ENCODE measurements around the gene PRRT1. TPM values are rescaled to one million over a fixed set of nuclear protein-coding genes. Genes with fewer than 3 reads are reported as not detected.
"Not testable (repeated sequence)": the region's sequence is repeated elsewhere in the genome, so short reads cannot be mapped to it uniquely, and the experiment has no call there.

Gene PRRT1
- total RNA-seq, 1 donor, result under 0.01 TPM

DNA sequence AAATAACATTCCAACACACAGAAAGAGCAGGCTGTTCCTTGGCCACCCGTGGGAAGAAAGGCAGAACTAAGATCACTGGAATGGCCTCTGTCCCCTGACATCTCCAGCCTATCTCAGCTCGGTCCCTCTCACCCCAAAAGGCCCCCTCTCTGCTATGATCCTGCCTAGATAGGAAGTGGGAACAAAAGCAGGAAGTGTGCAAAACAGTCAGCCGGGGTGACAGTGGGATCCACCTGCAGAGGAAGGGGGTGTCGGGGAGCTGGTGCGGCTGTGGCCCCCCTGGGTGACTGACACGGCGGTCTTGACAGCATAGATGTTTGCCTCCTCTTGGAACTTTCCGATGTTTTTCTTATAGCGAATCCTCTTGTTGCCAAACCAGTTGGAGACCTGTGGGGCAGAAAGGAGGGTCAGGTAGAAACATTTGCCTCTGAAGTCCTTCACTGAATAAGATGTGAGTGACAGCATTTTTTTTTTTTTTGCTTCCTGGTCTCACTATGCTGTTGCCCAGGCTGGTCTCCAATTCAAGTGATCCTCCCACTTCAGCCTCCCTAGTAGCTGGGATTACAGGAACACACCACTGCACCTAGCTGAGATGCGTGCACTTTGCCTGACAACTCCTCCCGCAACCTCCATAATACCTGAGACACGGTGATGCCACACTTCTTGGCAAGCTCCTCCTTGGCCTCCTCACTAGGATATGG is 35.4 kb upstream of the PRRT1 start:
- no peak overlapping the region for H2AFZ ChIP-seq (ENCODE audit: low read length)
- H3K79me2 ChIP-seq (ENCODE audit: insufficient read depth, low read length), result peaks cover 21% of the 10 kb centered on the region
- no peak overlapping the region for H3K4me2 ChIP-seq (ENCODE audit: insufficient read depth, low read length)
- H3K27me3 ChIP-seq (ENCODE audit: insufficient read depth, low read length), result no peaks in the 10 kb centered on the region
- TF ChIP-seq, protein P1, sequence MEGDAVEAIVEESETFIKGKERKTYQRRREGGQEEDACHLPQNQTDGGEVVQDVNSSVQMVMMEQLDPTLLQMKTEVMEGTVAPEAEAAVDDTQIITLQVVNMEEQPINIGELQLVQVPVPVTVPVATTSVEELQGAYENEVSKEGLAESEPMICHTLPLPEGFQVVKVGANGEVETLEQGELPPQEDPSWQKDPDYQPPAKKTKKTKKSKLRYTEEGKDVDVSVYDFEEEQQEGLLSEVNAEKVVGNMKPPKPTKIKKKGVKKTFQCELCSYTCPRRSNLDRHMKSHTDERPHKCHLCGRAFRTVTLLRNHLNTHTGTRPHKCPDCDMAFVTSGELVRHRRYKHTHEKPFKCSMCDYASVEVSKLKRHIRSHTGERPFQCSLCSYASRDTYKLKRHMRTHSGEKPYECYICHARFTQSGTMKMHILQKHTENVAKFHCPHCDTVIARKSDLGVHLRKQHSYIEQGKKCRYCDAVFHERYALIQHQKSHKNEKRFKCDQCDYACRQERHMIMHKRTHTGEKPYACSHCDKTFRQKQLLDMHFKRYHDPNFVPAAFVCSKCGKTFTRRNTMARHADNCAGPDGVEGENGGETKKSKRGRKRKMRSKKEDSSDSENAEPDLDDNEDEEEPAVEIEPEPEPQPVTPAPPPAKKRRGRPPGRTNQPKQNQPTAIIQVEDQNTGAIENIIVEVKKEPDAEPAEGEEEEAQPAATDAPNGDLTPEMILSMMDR (IDR thresholded peaks at IDR 0.05; ENCODE audit: extremely low read depth, low read depth, low read length), result no peak
- H4K20me1 ChIP-seq (ENCODE audit: insufficient read depth, low read length), result no peaks in the 10 kb centered on the region
- H3K9me3 ChIP-seq (ENCODE audit: low read depth, low read length), result no peaks in the 10 kb centered on the region
- peak overlapping the region; percentile 51 for H3K27ac ChIP-seq (ENCODE audit: low read depth, low read length)
- H3K4me1 ChIP-seq (ENCODE audit: insufficient read depth, low read length), result peaks cover 5% of the 10 kb centered on the region
- H3K36me3 ChIP-seq (ENCODE audit: insufficient read depth, low read length), result peaks cover 40% of the 10 kb centered on the region
- no peak overlapping the region for H3K4me3 ChIP-seq (ENCODE audit: insufficient read depth, low read length)
- peak; percentile 15 for DNase-seq (ENCODE audit: insufficient read length, low spot score, missing footprints)

GRCh38 chr6:32186151-32186840 is 34.6 kb upstream of the PRRT1 start:
- Histone ChIP-seq H3K36me3 (ENCODE audit: insufficient read depth, low read length) (peaks cover 40% of the 10 kb centered on the region), H3K27ac (ENCODE audit: low read depth, low read length) (peak overlapping the region; percentile 51), H3K79me2 (ENCODE audit: insufficient read depth, low read length) (peaks cover 21% of the 10 kb centered on the region)
- not testable (repeated sequence) for H3K4me1 ChIP-seq (ENCODE audit: insufficient read depth, low read length); H2AFZ ChIP-seq (ENCODE audit: low read length); DNase-seq (ENCODE audit: insufficient read length, low spot score, missing footprints); H3K4me3 ChIP-seq (ENCODE audit: insufficient read depth, low read length); H3K4me2 ChIP-seq (ENCODE audit: insufficient read depth, low read length); H3K9me3 ChIP-seq (ENCODE audit: low read depth, low read length); H3K27me3 ChIP-seq (ENCODE audit: insufficient read depth, low read length); H4K20me1 ChIP-seq (ENCODE audit: insufficient read depth, low read length)

- Histone ChIP-seq H3K79me2 (ENCODE audit: insufficient read depth, low read length) (peaks cover 21% of the 10 kb centered on the region), H3K27ac (ENCODE audit: low read depth, low read length) (peak overlapping the region; percentile 51), H3K36me3 (ENCODE audit: insufficient read depth, low read length) (peaks cover 45% of the 10 kb centered on the region)
- H2AFZ ChIP-seq (ENCODE audit: low read length); H3K9me3 ChIP-seq (ENCODE audit: low read depth, low read length); H4K20me1 ChIP-seq (ENCODE audit: insufficient read depth, low read length); H3K27me3 ChIP-seq (ENCODE audit: insufficient read depth, low read length); H3K4me1 ChIP-seq (ENCODE audit: insufficient read depth, low read length); H3K4me3 ChIP-seq (ENCODE audit: insufficient read depth, low read length); H3K4me2 ChIP-seq (ENCODE audit: insufficient read depth, low read length): not testable (repeated sequence)
- peak; percentile 95 for DNase-seq (ENCODE audit: insufficient read length, low spot score, missing footprints)
These were observed 34.0 kb upstream of the PRRT1 start for GRCh38 chr6:32185681-32186131.

DNA sequence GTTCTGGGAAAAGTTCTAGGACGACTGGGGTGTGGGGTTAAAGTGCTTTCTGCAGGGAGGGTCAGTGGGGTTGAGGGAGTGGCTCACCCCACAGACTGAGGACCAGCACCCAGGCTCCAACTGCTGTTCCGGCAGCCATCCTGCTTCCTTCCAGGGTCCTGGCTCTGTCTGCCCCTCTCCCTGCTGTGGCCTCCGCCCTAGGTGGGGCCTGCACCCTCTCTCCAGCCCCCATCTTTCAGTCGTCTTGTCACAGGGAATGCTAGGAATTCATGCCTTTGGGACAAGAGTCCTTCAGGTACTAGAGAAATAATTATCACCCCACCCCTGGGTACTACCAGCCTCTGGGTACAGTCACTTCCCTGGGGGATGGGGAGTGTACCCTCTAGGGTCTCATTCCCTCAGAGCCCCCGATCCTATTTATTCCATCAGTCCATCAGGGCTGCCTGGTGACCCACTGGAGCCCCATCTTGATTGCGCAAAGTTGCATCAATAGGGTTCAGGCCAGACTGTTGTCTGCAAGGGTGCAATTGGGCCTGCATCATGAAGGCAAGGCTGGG is 32.4 kb upstream of the PRRT1 start, which contains the start of gene AGER:
Gene AGER, minus strand, starts transcription at position 170 of the 557 bp plus-strand sequence. Its CDS starts 31 bp downstream, at position 139.
- peak within 1 kb of the TSS; percentile 51 for H3K27ac ChIP-seq (ENCODE audit: low read depth, low read length)
- no peak within 1 kb of the TSS for H3K4me2 ChIP-seq (ENCODE audit: insufficient read depth, low read length)
- H3K4me3 ChIP-seq (ENCODE audit: insufficient read depth, low read length), result no peak within 1 kb of the TSS
- H3K4me1 ChIP-seq (ENCODE audit: insufficient read depth, low read length), result peaks cover 2% of the 10 kb centered on the region
- peaks cover 17% of the 10 kb centered on the region for H3K79me2 ChIP-seq (ENCODE audit: insufficient read depth, low read length)
- H4K20me1 ChIP-seq (ENCODE audit: insufficient read depth, low read length), result no peaks in the 10 kb centered on the region
- TF ChIP-seq, protein P1 (IDR thresholded peaks at IDR 0.05; ENCODE audit: extremely low read depth, low read depth, low read length), result no peak
- H3K9me3 ChIP-seq (ENCODE audit: low read depth, low read length), result no peaks in the 10 kb centered on the region
- no peaks in the 10 kb centered on the region for H3K27me3 ChIP-seq (ENCODE audit: insufficient read depth, low read length)
- H2AFZ ChIP-seq (ENCODE audit: low read length), result no peak within 1 kb of the TSS
- peaks cover 54% of the 10 kb centered on the region for H3K36me3 ChIP-seq (ENCODE audit: insufficient read depth, low read length)
- peak; percentile 34 for DNase-seq (ENCODE audit: insufficient read length, low spot score, missing footprints)
